HG03159 (cell line): ENCODE data around the gene EPB42.
"Not testable (repeated sequence)": the region's sequence is repeated elsewhere in the genome, so short reads cannot be mapped to it uniquely, and the experiment has no call there.

Experiments used
- ATAC-seq: cut with Tn5 transposase; IDR thresholded peaks from one replicate; pipeline ENCODE4 v1.9.1; 2021; ENCODE audit warnings: mild to moderate bottlenecking, moderate library complexity; ENCODE audit not compliant: unreplicated experiment

EPB42 gene

DNA sequence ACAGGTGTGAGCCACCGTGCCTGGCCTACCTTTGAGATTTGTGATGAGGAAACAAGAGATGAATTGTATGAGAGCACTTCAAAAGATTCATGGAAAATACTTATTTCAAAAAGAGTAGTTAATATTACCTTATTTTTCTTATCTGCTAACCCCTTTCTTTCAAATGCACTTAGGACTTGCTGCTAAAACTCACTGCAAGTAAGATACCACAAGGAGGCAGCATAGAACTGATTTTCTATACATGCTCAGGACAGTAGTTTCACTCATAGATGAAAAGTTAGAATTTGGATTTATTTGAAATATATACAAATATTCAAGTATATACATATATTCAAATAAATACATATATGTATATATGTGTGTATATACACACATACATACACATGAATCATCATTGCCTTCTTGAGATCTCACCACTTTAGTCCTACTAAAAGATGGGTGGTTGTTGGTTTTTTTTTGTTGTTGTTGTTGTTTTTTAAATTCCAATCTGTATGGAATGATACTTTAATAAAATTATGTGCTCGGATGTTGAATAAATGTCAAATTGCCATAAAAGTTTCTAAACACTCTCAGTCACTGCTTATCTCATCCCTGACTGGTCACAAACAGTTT, 33.2 kb downstream of the EPB42 start:
- no peak for ATAC-seq

DNA sequence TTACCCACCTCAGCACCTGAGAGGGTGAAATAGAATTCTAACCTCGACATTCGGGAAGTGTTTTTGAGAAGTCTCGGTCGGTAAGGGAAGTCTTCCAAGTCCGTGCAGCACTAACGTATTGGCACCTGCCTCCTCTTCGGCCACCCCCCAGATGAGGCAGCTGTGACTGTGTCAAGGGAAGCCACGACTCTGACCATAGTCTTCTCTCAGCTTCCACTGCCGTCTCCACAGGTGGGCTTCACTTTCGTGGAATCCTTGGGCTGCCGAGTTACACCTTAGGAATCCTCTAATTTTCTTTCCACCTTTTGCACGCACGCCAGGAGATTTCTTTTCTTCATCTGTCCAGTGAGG, 34.8 kb downstream of the EPB42 start:
- no peak for ATAC-seq

DNA sequence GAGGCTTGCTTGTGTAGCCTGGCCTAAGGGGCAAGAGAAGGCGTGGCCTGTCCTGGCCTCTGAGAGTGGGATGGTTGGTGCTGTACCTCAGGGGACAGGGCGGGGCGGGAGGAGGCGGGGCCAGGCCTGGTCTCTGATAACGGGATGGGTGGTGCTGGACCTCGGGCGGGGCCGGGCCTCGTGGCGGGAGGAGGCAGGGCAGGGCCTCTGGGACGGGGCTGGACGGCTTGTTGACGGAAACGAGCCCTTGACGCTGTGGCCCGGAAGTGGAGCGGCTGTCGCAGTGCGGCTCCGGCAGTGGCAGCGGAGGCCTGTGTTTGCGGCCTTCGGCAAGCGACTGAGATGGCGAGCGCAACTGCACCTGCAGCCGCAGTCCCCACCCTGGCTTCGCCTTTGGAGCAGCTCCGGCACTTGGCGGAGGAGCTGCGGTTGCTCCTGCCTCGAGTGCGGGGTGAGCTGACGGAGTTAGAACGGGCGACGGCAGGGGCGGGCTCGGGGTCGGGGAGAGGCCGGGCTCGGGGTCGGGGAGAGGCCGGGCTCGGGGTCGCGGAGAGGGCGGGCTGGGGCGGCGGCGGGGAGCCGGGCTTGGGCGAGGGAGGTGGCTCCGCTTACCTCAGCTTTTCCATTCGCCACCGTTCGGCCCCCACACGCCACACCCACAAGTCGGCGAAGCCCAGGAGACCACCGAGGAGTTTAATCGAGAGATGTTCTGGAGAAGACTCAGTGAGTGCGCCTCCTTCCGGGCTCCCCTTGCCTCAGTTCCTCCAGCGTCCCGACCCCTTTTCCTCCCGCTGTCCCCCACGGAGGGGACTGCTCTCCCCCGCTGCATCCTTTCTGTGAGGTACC, 35.4 kb downstream of the EPB42 start, which contains the start of gene CCNDBP1:
Gene CCNDBP1, plus strand, starts transcription at position 247 of the 846 bp plus-strand sequence. Its CDS starts 96 bp downstream, at position 343.
- ATAC-seq = peak; percentile 92

DNA sequence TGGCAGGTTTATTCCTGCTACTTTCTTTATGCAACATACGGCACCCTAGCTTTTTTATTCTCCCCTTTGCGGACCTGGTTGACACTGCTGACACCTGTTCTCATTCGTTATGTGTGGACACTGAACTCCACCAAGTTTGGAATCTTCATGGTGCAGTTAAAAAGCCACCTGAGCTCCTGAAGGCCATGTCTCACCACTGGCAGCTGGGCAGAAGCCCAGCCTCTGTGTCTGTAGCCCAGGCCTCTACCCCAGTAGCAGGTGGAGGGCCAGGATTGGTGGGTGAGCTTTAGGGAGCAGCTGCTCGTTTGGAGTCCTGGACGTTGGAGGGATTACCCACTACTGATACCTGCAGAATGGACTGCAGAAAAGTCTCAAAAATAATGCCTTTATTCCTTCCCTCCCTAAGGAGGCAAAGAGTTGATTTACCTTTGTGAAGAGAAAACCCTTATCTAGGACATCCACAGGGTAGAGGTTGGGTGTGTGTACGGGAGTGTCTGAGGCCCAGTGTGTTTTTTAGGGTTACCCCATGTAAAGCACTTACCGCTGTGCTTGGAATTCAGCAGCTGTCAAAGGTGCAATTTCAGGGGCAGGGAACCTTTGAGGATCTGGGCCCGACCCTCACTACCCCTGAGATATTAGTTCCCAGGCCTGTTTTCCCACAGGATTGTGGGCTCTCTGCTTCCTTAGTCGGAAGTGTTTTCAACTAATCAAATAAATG, 36.3 kb downstream of the EPB42 start:
- ATAC-seq = no peak

DNA sequence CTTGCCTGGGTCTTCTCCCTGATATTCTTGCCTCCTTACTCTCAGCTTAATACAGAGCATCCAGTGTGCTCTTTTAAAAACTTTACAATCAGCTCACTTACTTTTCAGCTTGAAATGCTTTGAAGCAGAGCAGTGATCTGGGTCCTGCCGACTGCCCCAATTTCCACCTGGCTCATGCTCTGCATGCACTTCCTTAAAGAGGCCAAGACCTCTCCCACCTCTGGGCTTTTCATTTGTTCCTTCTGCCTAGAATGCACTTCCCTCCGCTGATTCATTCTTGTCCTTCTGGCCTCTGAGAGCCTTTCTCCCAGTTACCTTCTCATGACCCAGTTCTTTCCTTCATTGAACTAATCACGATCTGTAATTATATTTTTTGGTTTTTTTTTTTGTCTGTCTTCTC, 37.5 kb downstream of the EPB42 start:
- ATAC-seq = no peak

DNA sequence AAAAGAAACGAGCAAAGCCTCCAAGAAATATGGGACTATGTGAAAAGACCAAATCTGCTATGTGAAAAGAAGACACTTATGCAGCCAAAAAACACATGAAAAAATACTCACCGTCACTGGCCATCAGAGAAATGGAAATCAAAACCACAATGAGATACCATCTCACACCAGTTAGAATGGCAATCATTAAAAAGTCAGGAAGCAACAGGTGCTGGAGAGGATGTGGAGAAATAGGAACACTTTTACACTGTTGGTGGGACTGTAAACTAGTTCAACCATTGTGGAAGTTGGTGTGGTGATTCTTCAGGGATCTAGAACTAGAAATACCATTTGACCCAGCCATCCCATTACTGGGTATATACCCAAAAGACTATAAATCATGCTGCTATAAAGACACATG, 43.7 kb downstream of the EPB42 start:
- ATAC-seq = not testable (repeated sequence)

DNA sequence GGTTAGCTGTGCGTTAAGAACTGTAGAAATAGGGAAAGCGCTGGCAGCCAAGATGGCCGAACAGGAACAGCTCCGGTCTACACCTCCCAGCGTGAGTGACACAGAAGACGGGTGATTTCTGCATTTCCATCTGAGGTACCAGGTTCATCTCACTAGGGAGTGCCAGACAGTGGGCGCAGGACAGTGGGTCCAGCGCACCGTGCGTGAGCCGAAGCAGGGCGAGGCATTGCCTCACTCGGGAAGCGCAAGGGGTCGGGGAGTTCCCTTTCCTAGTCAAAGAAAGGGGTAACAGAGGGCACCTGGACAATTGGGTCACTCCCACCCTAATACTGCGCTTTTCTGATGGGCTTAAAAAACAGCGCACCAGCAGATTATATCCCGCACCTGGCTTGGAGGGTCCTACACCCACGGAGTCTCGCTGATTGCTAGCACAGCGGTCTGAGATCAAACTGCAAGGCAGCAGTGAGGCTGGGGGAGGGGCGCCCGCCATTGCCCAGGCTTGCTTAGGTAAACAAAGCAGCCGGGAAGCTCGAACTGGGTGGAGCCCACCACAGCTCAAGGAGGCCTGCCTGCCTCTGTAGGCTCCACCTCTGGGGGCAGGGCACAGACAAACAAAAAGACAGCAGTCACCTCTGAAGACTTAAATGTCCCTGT, 45.0 kb downstream of the EPB42 start:
- ATAC-seq = not testable (repeated sequence)

DNA sequence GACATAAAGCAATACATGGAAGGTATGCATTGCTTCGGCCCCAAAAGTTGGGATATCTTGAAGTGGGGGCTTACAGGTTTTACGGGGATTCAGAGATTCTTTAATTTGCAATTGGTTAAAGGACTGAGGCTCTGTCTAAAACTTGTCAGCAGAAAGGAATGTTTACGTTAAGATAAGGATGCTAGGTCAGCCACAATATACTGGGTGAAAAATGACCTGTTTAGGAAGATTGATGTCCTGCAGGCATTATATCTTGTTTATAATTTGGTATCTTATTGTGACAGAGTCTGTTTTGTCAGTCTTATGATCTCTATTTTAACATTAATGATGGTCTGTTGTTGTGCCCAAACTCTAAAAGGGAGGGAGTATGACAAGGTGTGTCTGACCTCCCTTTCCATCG, 50.9 kb downstream of the EPB42 start:
- ATAC-seq = no peak

DNA sequence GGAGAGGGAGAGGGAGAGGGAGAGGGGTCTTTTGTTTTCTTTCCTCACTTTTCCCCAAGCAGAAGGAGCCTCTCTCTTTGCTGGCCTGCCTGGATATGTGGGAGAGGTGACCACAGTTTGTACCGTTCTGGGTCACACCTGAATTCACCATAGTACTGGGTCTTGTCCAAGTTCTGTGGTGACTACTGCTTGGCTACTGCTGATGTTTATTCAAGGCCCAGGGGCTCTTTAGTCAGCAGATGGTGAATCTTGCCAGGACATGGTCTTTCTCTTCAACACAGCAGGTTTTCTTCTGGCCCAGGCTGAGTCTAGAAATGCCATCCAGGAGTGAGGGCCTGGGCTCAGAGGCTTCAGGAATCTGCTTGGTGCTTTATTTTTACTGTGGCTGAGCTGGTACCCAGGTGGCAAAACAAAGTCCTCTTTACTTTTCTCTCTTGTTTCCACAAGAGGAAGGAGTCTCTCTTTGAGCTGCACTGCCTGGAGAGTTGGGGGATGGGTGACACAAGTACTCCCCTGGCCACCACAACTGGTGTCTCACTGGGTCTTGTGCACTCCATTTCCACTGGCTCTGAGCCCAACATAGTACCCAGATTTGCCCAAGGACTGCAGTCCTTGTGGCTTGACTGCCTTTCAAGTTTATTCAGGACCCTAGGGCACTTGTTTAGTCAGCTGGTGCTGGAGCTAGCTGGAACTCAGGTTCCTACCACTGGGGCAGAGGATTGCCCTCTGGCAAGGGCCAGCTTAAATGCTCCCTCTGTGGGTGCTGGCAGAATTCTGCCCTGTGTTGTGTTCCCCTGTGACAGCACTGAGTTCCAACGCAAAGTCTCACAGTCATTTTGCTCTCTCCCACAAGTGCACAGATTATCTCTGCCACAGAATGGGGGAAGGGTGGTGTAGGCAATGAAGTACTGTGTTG, 52.4 kb downstream of the EPB42 start:
- no peak for ATAC-seq

DNA sequence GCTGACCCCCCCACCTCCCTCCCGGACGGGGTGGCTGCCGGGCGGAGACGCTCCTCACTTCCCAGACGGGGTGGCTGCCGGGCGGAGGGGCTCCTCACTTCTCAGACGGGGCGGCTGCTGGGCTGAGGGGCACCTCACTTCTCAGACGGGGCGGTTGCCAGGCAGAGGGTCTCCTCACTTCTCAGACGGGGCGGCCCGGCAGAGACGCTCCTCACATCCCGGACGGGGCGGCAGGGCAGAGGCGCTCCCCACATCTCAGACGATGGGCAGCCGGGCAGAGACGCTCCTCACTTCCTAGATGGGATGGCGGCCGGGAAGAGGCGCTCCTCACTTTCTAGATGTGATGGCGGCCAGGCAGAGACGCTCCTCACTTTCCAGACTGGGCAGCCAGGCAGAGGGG, 53.6 kb downstream of the EPB42 start:
- ATAC-seq = not testable (repeated sequence)

DNA sequence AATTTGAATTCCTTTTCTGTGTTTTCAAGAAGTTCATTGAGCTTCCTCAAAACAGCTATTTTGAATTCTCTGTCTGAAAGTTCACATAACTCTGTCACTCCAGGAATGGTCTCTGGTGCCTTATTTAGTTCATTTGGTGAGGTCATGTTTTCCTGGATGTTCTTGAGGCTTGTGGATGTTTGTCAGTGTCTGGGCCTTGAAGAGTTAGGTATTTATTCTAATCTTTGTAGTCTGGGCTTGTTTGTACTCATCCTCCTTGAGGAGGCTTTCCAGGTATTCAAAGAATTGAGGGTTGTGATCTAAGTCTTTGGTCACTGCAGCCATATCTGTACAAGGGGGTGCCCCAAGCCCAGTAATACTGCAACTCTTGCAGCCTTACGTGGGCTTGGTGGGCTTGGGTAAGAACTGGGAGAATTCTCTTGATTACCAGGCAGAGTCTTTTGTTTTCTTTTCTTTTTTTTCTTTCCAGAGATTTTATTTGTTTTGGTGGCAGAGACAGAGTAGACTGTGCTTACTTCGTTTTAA, 55.0 kb downstream of the EPB42 start:
- no peak for ATAC-seq

DNA sequence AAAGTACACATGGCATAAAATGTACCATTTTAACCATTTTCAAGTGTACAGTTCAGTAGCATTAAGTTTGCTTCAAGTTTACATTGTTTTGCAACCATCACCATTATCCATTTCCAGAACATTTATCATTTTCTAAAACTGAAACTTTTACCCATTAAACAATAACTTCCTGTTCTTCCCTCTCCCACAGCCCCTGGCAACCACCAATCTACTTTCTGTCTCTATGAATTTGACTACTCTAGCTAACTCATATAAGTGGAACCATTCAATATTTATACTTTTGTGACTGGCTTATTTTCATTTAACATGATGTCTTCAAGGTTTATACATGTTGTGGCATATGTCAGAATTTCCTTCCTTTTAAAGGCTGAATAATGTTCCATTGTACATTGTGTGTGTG, 67.5 kb downstream of the EPB42 start:
- ATAC-seq = no peak

DNA sequence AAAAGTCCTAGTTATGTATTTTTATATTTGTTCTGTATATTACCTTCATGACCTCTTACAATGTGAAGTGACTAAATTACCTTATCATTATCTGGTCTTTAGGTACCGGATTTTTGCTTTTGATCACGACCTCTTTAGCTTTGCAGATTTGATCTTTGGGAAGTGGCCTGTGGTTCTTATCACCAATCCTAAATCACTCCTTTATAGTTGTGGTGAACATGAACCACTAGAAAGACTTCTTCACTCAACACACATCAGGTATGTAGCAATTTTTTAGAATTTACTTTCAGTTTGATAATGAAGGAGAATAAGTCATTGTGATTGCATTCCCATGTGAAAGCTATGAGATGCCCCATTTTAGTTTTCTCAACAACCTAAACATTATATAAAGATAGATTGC, 69.1 kb downstream of the EPB42 start:
- ATAC-seq = no peak

DNA sequence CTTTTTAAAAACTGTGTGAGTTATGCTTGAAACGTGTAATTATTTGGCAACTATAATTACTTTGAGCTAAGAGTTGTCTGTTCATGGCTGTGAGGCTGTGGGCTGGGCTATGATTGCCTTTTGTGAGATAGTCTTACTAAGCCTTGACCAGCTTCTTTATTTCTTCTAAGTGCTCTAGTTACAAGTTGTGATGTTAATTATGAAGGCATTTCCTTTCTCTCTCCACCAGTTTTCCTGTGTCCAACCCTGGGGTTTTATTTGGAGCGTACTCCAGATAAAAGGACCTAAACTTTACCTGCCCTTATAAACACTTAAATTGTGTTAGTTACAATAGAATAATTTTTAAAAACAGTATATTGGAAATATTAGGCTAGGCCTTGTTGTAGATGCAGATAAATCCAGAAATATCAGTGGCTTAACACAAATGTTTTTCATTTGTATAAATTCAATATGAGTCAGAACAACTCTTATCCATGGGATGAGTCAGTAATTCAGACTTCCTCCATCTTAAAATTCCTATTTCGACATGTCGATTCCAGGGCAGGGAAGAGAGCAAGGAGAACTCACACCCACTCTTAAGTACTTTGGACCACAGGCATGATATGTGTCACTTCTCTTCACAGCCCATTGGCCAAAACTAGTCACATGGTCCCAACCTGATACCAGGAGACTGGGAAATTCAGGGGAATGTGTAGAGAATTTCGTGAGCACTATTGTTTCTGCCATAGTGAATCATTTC, 70.5 kb downstream of the EPB42 start:
- ATAC-seq = no peak
